Kidney epithelial cell (primary cell): Measurements from ENCODE around the gene CACNG1. TPM values are rescaled to one million over a fixed set of nuclear protein-coding genes. Genes with fewer than 3 reads are reported as not detected.
A peak's percentile ranks its signal among the peaks of the same experiment; 100 is the strongest.
"Not testable (repeated sequence)": the region's sequence is repeated elsewhere in the genome, so short reads cannot be mapped to it uniquely, and the experiment has no call there.

Experiments used
- DNase-seq: peaks from one replicate; pipeline ENCODE4 v3.0.0-alpha.2; 2010; ENCODE audit warnings: low read depth
- H3K27me3 ChIP-seq: 2 replicates; pipeline ENCODE4 v1.6.0; 2011; ENCODE audit warnings: low read length; ENCODE audit not compliant: control insufficient read depth, insufficient read depth
- H3K36me3 ChIP-seq: 2 replicates; pipeline ENCODE4 v1.5.1; 2011; ENCODE audit warnings: low read length; ENCODE audit not compliant: control insufficient read depth, insufficient read depth
- H3K4me3 ChIP-seq: 2 replicates; pipeline ENCODE4 v1.5.1; 2011; ENCODE audit warnings: low read depth, mild to moderate bottlenecking, control low read depth, low read length
- CTCF ChIP-seq: IDR thresholded peaks from 2 replicates; pipeline ENCODE4 v1.5.1; 2011; ENCODE audit warnings: mild to moderate bottlenecking, moderate library complexity, low read length, control low read depth, inconsistent platforms; ENCODE audit not compliant: insufficient read depth, poor library complexity, severe bottlenecking
- total RNA-seq: library from RNA; depleted of rRNA; stranded (reverse); fragments of >200 nt; gene quantifications from 2 replicates; pipeline ENCODE4 v1.2.3, GENCODE V29; 2015

Gene CACNG1
- total RNA-seq, 1 donor from 2014 or later, result not detected

- no peak for DNase-seq
- Histone ChIP-seq H3K4me3 (no peak overlapping the region), H3K27me3 (no peaks in the 10 kb centered on the region), H3K36me3 (no peaks in the 10 kb centered on the region)
- TF ChIP-seq CTCF, result no peak
Measured at GRCh38 chr17:67090341-67090740, 46.0 kb downstream of the CACNG1 start.

- Histone ChIP-seq H3K27me3 (no peaks in the 10 kb centered on the region), H3K4me3 (no peak overlapping the region), H3K36me3 (peaks cover 2% of the 10 kb centered on the region)
- no peak for TF ChIP-seq CTCF
- DNase-seq, result no peak
Measured at GRCh38 chr17:67092291-67092690, 47.9 kb downstream of the CACNG1 start.

- not testable (repeated sequence) for H3K36me3 ChIP-seq, DNase-seq, H3K27me3 ChIP-seq, H3K4me3 ChIP-seq
Measured at GRCh38 chr17:67092710-67093109, 48.4 kb downstream of the CACNG1 start.

GRCh38 chr17:67093348-67093747, 49.0 kb downstream of the CACNG1 start:
- Histone ChIP-seq H3K4me3 (no peak overlapping the region), H3K27me3 (no peaks in the 10 kb centered on the region), H3K36me3 (peaks cover 2% of the 10 kb centered on the region)
- TF ChIP-seq CTCF, result no peak
- DNase-seq, result no peak

- H3K27me3 ChIP-seq, H3K4me3 ChIP-seq, H3K36me3 ChIP-seq: not testable (repeated sequence)
- DNase-seq, result peak; percentile 37
Measured at GRCh38 chr17:67095291-67095690, 50.9 kb downstream of the CACNG1 start.

GRCh38 chr17:67095803-67096202, 51.4 kb downstream of the CACNG1 start:
- TF ChIP-seq CTCF, result no peak
- H3K27me3 ChIP-seq, result no peaks in the 10 kb centered on the region
- H3K36me3 ChIP-seq, result peaks cover 2% of the 10 kb centered on the region
- no peak overlapping the region for H3K4me3 ChIP-seq
- DNase-seq, result peak; percentile 2

GRCh38 chr17:67096609-67097008, 52.3 kb downstream of the CACNG1 start:
- TF ChIP-seq CTCF, result no peak
- no peaks in the 10 kb centered on the region for H3K27me3 ChIP-seq

More at GRCh38 chr17:67096609-67097008, 52.3 kb downstream of the CACNG1 start:
- no peak for DNase-seq
- Histone ChIP-seq H3K36me3 (peaks cover 2% of the 10 kb centered on the region), H3K4me3 (no peak overlapping the region)
